ENCODE data around the gene TUBB4B.

DNA sequence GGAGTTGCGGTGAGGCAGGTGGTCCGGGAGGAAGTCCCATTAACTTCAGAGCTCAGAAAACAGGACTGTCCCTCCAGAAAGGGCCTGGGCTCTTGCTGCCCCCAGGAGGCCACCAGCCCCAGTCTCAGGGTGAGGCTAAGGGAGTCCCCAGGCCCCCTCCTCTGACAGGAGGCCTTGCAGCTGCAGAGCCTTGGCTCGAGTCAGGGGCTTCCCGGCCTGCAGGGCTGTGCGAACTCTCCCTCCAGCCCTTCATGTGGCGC is 6.8 kb downstream of the TUBB4B start:
- TF ChIP-seq, protein P1, sequence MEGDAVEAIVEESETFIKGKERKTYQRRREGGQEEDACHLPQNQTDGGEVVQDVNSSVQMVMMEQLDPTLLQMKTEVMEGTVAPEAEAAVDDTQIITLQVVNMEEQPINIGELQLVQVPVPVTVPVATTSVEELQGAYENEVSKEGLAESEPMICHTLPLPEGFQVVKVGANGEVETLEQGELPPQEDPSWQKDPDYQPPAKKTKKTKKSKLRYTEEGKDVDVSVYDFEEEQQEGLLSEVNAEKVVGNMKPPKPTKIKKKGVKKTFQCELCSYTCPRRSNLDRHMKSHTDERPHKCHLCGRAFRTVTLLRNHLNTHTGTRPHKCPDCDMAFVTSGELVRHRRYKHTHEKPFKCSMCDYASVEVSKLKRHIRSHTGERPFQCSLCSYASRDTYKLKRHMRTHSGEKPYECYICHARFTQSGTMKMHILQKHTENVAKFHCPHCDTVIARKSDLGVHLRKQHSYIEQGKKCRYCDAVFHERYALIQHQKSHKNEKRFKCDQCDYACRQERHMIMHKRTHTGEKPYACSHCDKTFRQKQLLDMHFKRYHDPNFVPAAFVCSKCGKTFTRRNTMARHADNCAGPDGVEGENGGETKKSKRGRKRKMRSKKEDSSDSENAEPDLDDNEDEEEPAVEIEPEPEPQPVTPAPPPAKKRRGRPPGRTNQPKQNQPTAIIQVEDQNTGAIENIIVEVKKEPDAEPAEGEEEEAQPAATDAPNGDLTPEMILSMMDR (IDR thresholded peaks at IDR 0.05) = no peak
- TF ChIP-seq POLR2A (IDR thresholded peaks at IDR 0.05) = no peak
